HepG2 (cell line): ENCODE results near the gene TMEM156. TPM values are rescaled to one million over a fixed set of nuclear protein-coding genes. Genes with fewer than 3 reads are reported as not detected.

Experiments
- ATF1 ChIP-seq: IDR thresholded peaks from 2 replicates; pipeline ENCODE4 v1.6.1; 2016; ENCODE audit warnings: mild to moderate bottlenecking, control low read depth
- CBFB ChIP-seq: sonication (generic); formaldehyde crosslinking; IDR thresholded peaks from 2 replicates; pipeline ENCODE4 v1.4.0; 2020; ENCODE audit warnings: missing genetic modification reagents
- FOSL2 ChIP-seq: sonication (generic); formaldehyde crosslinking; IDR thresholded peaks from 2 replicates; pipeline ENCODE4 v1.4.0; 2020; ENCODE audit warnings: missing genetic modification reagents
- HDAC2 ChIP-seq: sonication (generic); formaldehyde crosslinking; IDR thresholded peaks from 2 replicates; pipeline ENCODE4 v1.4.0; 2020; ENCODE audit warnings: missing genetic modification reagents
- HMG20A ChIP-seq: IDR thresholded peaks from 2 replicates; pipeline ENCODE4 v1.6.1; 2016; ENCODE audit warnings: borderline replicate concordance
- HMG20B ChIP-seq: conservative IDR thresholded peaks from 2 replicates; pipeline ENCODE4 v1.6.1; 2016; ENCODE audit warnings: missing genetic modification reagents, missing compliant biosample characterization
- HNF4G ChIP-seq, 2 experiments: sonication (generic) in 1 of 2; formaldehyde crosslinking in 1 of 2; IDR thresholded peaks; 2 replicates each; pipeline versions ENCODE4 v1.4.0 to v1.6.1; 2011 to 2020; ENCODE audit warnings: borderline replicate concordance in 2 of 2, low read depth in 2 of 2, mild to moderate bottlenecking in 2 of 2, low read length in 1 of 2, missing genetic modification reagents in 1 of 2, moderate library complexity in 1 of 2
- NFIC ChIP-seq: IDR thresholded peaks from 2 replicates; pipeline ENCODE4 v1.6.1; 2012; ENCODE audit warnings: mild to moderate bottlenecking, low read length, inconsistent platforms
- PCBP1 ChIP-seq: fragments of 200-400 bp; formaldehyde crosslinking; IDR thresholded peaks from 2 replicates; pipeline ENCODE4 v1.6.1; 2017; ENCODE audit warnings: mild to moderate bottlenecking, low read depth, low read length, borderline replicate concordance
- SKI ChIP-seq: fragments of 450-650 bp; IDR thresholded peaks from one replicate; pipeline ENCODE4 v1.6.1; 2018; ENCODE audit warnings: mild to moderate bottlenecking; ENCODE audit not compliant: partially characterized antibody
- SMAD3 ChIP-seq: sonication (generic); formaldehyde crosslinking; IDR thresholded peaks from 2 replicates; pipeline ENCODE4 v1.4.0; 2020; ENCODE audit warnings: missing genetic modification reagents
- SOX6 ChIP-seq, 2 experiments: fragments of 450-650 bp in 1 of 2; sonication (generic) in 1 of 2; formaldehyde crosslinking in 1 of 2; IDR thresholded peaks; 2 replicates each; pipeline versions ENCODE4 v1.4.0 to v1.6.1; 2017 to 2020; ENCODE audit warnings: antibody characterized with exemption in 1 of 2, mild to moderate bottlenecking in 1 of 2, missing genetic modification reagents in 1 of 2
- ZBTB8A ChIP-seq: sonication (generic); formaldehyde crosslinking; IDR thresholded peaks from 2 replicates; pipeline ENCODE4 v1.4.0; 2020; ENCODE audit warnings: mild to moderate bottlenecking, low read depth, missing genetic modification reagents, borderline replicate concordance
- ZFP36L1 ChIP-seq: sonication (generic); formaldehyde crosslinking; IDR thresholded peaks from 2 replicates; pipeline ENCODE4 v1.8.0; 2022; ENCODE audit warnings: mild to moderate bottlenecking, missing genetic modification reagents, moderate library complexity
- ZFP36L2 ChIP-seq: sonication (generic); formaldehyde crosslinking; IDR thresholded peaks from 2 replicates; pipeline ENCODE4 v1.4.0; 2020; ENCODE audit warnings: missing genetic modification reagents
- ZNF331 ChIP-seq: sonication (generic); formaldehyde crosslinking; IDR thresholded peaks from 2 replicates; pipeline ENCODE4 v1.4.0; 2020; ENCODE audit warnings: missing genetic modification reagents
- ZNF761 ChIP-seq: sonication (generic); formaldehyde crosslinking; conservative IDR thresholded peaks from 2 replicates; pipeline ENCODE4 v1.4.0; 2020; ENCODE audit warnings: mild to moderate bottlenecking, missing genetic modification reagents
- ZSCAN12 ChIP-seq: sonication (generic); formaldehyde crosslinking; IDR thresholded peaks from 2 replicates; pipeline ENCODE4 v1.9.0; 2021; ENCODE audit warnings: mild to moderate bottlenecking, missing genetic modification reagents
- polyA plus RNA-seq, 8 experiments: library from polyadenylated mRNA; depleted of rRNA in 3 of 8; stranded (reverse) in 7 of 8; unstranded in 1 of 8; fragments of >200 nt; fragmentation: Illumina TruSeq in 4 of 8; extraction: Trizol in 4 of 8; gene quantifications; 2 replicates each; pipeline versions ENCODE4 v1.2.1 to v1.2.3, GENCODE V29; 2011 to 2016; ENCODE audit warnings: low read depth in 4 of 8, missing spikeins in 1 of 8, mixed read lengths in 1 of 8; ENCODE audit not compliant: insufficient read depth in 1 of 8
- total RNA-seq, 5 experiments: library from RNA; depleted of rRNA; stranded (reverse); fragments of >200 nt; fragmentation: Illumina TruSeq; extraction: Trizol; gene quantifications; 2 replicates each; pipeline ENCODE4 v1.2.3, GENCODE V29; 2016; ENCODE audit warnings: low read depth in 1 of 5
- TF ChIP-seq, protein P1 (sequence below): sonication (generic); formaldehyde crosslinking; IDR thresholded peaks from 2 replicates; pipeline ENCODE4 v1.4.0; 2020; ENCODE audit warnings: missing genetic modification reagents
- TF ChIP-seq, protein P2 (sequence below): IDR thresholded peaks from 2 replicates; pipeline ENCODE4 v1.6.1; 2016
- TF ChIP-seq, protein P3 (sequence below), 2 experiments: sonication (generic) in 1 of 2; formaldehyde crosslinking in 1 of 2; IDR thresholded peaks; 2 replicates each; pipeline versions ENCODE4 v1.4.0 to v1.6.1; 2018 to 2020; ENCODE audit warnings: missing genetic modification reagents in 2 of 2, borderline replicate concordance in 1 of 2, low read depth in 1 of 2, mild to moderate bottlenecking in 1 of 2, missing biosample characterization in 1 of 2
- TF ChIP-seq, protein P4 (sequence below): sonication (generic); formaldehyde crosslinking; IDR thresholded peaks from 2 replicates; pipeline ENCODE4 v1.5.1; 2020; ENCODE audit warnings: mild to moderate bottlenecking, missing genetic modification reagents, moderate library complexity

The TMEM156 gene
- total and polyA plus RNA-seq, 2 of the 13 experiments (the other 11 are each of a cell fraction or from before 2014, with no cell fraction given), result 1.6 TPM; not detected in 1

DNA sequence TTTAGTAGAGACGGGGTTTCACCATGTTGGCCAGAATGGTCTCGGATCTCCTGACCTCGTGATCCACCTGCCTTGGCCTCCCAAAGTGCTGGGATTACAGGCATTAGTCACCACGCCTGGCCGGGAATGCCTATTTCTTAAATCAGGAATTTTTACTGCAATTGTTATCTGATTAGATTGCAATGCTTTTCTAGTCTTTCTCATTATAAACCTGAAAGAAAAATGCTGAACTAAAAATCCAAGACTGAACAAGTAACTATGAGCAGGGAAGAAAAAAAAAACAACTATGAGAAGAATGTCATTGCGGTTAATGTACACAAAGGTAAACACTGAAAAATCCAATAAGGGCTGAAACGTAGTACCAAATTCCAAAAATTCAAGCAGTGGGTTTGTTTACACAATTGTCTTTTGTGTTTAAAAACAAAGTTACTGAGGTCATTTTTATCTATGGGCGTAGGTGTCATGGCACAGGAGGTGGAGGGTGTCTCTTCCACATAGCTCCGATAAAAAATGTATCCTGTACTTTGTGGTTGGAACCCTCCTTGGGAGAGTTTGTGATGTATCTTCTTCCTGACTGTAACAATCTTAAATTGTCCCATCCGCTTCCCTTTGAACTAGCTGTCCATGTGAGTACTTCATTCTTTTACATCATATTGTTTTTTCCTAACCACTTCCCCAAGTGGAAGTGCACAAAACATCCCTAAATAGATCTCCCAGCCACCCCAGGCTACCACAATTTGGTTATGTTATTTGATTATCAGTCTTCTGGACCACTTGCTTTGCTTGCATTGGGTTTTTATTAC is 11.1 kb upstream of the TMEM156 start (continued):
- TF ChIP-seq ZNF761 (CRISPR knock-in tag) (no peak), HDAC2 (CRISPR knock-in tag) (peak; percentile 79), NFIC (peak; percentile 84), HMG20B (CRISPR knock-in tag) (0 out of 2 replicates have a peak, but pooled peaks have one; percentile 51), ZNF331 (peak; percentile 34; the same call in 1 of the 2 replicates), HMG20A (CRISPR knock-in tag) (peak; percentile 88; the same call in 1 of the 2 replicates), ZSCAN12 (CRISPR knock-in tag) (no peak), ZBTB8A (CRISPR knock-in tag) (no peak), ZFP36L1 (CRISPR knock-in tag) (no peak), SKI (no peak), HNF4G (IDR thresholded peaks at IDR 0.05; ENCODE audit: borderline replicate concordance, low read depth, low read length) (peak; percentile 52; the same call in 1 of the 2 replicates), HNF4G (CRISPR knock-in tag; IDR thresholded peaks at IDR 0.05; ENCODE audit: borderline replicate concordance, low read depth) (no peak), SOX6 (IDR thresholded peaks at IDR 0.05) (no peak), SOX6 (CRISPR knock-in tag; IDR thresholded peaks at IDR 0.05) (peak; percentile 93), SMAD3 (CRISPR knock-in tag) (peak; percentile 51; the same call in 1 of the 2 replicates), CBFB (peak; percentile 99), ZFP36L2 (CRISPR knock-in tag) (no peak), FOSL2 (CRISPR knock-in tag) (peak; percentile 66), PCBP1 (no peak), ATF1 (CRISPR knock-in tag) (0 out of 2 replicates have a peak, but pooled peaks have one; percentile 55)
- TF ChIP-seq, protein P1, sequence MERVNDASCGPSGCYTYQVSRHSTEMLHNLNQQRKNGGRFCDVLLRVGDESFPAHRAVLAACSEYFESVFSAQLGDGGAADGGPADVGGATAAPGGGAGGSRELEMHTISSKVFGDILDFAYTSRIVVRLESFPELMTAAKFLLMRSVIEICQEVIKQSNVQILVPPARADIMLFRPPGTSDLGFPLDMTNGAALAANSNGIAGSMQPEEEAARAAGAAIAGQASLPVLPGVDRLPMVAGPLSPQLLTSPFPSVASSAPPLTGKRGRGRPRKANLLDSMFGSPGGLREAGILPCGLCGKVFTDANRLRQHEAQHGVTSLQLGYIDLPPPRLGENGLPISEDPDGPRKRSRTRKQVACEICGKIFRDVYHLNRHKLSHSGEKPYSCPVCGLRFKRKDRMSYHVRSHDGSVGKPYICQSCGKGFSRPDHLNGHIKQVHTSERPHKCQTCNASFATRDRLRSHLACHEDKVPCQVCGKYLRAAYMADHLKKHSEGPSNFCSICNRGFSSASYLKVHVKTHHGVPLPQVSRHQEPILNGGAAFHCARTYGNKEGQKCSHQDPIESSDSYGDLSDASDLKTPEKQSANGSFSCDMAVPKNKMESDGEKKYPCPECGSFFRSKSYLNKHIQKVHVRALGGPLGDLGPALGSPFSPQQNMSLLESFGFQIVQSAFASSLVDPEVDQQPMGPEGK, result 0 out of 2 replicates have a peak, but pooled peaks have one; percentile 10
- TF ChIP-seq, protein P2, sequence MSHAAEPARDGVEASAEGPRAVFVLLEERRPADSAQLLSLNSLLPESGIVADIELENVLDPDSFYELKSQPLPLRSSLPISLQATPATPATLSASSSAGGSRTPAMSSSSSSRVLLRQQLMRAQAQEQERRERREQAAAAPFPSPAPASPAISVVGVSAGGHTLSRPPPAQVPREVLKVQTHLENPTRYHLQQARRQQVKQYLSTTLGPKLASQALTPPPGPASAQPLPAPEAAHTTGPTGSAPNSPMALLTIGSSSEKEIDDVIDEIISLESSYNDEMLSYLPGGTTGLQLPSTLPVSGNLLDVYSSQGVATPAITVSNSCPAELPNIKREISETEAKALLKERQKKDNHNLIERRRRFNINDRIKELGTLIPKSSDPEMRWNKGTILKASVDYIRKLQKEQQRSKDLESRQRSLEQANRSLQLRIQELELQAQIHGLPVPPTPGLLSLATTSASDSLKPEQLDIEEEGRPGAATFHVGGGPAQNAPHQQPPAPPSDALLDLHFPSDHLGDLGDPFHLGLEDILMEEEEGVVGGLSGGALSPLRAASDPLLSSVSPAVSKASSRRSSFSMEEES, result peak; percentile 19; the same call in 1 of the 2 replicates
- TF ChIP-seq, protein P3, sequence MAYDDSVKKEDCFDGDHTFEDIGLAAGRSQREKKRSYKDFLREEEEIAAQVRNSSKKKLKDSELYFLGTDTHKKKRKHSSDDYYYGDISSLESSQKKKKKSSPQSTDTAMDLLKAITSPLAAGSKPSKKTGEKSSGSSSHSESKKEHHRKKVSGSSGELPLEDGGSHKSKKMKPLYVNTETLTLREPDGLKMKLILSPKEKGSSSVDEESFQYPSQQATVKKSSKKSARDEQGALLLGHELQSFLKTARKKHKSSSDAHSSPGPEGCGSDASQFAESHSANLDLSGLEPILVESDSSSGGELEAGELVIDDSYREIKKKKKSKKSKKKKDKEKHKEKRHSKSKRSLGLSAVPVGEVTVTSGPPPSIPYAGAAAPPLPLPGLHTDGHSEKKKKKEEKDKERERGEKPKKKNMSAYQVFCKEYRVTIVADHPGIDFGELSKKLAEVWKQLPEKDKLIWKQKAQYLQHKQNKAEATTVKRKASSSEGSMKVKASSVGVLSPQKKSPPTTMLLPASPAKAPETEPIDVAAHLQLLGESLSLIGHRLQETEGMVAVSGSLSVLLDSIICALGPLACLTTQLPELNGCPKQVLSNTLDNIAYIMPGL (CRISPR knock-in tag; IDR thresholded peaks at IDR 0.05; ENCODE audit: borderline replicate concordance in 1 of 2, low read depth in 1 of 2), result 0 out of 4 replicates have a peak, but pooled peaks of 1 of the 2 experiments have one; percentile 11
- TF ChIP-seq, protein P4, sequence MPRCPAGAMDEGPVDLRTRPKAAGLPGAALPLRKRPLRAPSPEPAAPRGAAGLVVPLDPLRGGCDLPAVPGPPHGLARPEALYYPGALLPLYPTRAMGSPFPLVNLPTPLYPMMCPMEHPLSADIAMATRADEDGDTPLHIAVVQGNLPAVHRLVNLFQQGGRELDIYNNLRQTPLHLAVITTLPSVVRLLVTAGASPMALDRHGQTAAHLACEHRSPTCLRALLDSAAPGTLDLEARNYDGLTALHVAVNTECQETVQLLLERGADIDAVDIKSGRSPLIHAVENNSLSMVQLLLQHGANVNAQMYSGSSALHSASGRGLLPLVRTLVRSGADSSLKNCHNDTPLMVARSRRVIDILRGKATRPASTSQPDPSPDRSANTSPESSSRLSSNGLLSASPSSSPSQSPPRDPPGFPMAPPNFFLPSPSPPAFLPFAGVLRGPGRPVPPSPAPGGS, result no peak
